Activated CD4-positive, CD25-positive, alpha-beta regulatory T cell treated with anti-CD3 and anti-CD28 coated beads, Interleukin-2, amount 50 U/mL, for 16 hours (primary cell): Measurements from ENCODE around the gene CDR2.

Experiments used
- DNase-seq: peaks from one replicate; pipeline ENCODE4 v3.0.0-alpha.2; 2020; ENCODE audit warnings: low read depth, low spot score

CDR2 gene

GRCh38 chr16:22324787-22325597 lies 49.4 kb downstream of the CDR2 start:
- DNase-seq = no peak

DNA sequence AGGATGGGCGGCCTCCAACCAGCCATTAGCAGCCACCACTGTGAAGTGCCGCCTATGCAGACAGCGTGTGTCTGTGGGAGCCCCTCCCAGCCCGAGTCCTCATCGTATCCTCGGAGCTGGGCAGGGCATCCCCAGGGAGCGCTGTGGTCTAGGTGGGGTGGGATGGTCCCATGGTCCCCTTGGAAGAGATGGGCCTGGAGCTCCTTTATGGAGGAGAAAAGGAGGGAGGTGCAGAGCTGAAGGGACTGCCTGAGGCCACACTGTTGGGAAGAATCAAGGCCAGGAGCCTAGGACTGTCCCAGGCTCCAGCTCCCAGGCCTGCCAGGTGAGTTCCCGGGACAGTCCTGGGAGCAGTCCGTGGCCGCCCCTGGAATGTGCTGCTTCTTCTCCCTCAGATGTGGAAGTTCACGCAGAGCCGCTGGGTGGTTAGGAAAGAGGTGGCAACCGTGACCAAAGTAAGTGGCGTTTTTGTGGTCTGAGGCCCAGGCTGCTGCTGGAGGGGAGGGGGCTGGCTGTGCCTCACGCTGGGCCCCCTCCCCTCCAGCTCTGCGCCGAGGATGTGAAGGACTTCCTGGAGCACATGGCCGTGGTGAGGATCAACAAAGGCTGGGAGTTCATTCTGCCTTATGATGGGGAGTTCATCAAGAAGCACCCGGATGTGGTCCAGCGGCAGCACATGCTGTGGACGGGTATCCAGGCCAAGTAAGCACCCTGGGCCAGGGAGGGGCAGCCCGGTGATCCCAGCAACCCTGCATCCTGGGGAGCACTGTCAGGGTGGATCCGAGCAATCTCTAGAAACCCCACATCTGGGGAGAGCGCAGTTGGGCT lies 50.2 kb downstream of the CDR2 start:
- no peak for DNase-seq

DNA sequence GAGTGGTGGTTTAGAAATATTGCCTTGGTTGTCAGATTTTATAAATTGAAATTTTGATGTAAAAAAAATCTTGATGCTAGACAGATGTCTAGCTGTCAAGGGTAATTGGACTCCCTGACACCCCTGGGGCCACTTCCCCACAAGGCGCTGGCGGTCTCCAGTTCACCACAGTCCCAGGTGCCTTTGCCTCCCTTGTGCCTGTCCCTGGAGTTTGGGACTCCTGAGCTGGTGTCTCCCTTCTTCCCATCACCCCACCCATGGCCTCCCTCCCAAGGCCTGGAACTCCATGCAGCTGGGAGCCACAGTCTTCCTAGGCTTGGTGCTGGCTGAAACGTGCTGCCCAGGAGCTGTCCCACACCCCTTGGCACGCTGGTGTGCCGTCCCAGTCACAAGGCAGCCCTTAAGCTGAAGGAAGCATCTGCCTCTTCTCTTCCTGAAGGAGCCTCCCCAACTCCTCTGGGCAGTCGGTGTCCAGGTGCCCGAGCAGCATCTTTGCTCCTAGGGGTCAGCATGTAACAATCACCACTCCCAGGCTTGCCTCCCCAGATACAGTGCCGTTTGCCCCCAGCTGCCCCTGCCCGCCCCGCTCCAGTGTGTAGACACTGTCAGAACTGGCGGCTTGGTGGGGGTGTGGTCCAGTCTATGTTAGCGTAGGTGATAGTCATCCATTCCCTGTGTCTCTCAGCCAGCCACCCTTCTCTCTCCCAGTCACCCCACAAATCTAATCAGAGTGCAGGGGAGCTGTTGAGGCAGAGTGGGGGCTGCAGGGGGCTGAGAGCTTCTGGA lies 51.1 kb downstream of the CDR2 start:
- no peak for DNase-seq

GRCh38 chr16:22322741-22323140 lies 51.7 kb downstream of the CDR2 start:
- DNase-seq = no peak

DNA sequence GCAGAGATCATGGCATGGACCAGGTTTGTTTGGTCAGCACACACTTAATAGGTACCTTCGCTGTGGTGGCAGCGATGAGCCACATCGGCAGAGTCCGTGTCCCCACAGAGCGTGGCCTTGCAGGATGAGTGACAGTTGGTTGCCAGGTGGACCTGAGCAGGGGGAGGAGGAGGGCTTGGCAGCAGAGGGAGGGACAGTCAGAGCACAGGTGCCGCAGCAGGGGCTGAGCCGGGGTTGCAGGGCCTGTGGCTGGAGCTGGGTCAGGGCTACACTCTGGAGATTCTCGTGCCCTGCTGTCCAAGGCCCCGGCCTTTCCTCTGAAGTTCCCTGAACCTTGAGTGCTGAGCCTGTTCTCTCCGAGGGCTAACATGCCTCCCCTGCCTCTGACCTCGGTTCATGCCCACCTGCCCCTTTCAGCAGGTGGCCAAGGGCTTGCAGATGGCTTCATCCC lies 52.4 kb downstream of the CDR2 start:
- DNase-seq = no peak

DNA sequence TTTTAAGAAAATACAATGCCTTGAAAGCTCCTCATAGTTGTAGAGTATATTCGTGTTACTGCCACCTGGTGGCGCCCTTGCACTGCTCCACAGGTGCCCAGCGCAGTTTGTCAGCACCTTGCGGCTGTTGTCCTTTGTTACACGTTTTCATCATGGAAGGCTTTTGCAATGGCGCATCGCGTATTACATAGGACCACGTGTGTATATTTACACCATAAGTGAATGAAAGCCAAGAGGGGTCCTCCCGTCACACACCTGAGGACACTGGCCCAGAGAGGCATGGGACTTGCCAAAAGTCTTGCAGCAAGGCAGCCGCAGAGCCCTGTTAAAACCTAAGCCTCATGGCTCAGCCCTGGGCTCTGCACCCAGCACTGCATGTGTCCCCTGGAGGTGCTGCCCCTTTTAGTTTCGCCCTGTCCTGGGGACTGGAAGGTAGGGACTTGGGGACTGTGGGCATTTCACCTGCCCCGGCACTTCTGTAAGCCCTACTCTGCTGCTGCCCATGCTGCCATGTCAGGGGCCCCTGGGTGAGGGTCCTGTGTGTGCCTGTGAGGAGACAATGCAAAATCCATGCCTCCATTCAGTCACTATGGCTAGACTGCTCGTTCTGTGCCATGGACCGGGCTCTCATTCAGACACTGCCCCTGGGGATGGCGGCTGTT lies 52.9 kb downstream of the CDR2 start:
- DNase-seq = peak; percentile 44

DNA sequence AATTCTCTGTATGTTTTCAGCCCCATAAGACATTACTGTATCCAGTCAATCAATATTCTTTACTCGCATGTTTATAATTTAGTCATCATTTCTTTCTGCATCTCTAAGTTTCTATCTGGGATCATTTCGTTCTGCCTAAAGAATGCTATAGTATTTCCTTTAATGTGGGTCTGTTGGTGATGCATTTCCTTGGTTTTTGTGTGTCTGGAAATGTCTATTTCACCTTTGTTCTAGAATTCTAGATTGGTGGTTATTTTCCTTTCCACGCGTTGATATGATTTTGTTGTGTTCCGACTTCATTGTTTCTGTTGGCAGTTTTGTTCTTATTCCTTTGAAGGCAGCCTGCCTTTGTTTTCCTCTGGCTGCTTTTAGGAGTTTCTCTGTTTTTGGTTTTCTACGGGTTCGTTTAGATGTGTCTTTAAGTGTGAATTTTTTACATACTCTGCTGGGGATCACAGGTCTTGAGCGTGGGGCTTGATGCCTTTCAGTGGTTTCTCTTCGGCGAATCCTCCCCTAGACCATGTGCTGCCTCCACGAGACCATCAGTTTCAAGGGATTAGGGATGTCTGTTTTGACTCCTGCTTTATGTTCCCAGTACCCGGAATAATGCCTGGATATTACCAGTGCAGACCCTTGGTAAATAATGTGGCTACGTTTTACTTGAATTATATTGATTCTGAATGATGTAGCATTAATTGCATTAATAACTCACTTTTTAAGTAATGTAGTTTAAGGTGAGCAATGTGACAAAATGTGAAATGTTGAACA lies 53.7 kb downstream of the CDR2 start:
- no peak for DNase-seq

- DNase-seq = peak; percentile 26
These were observed 55.6 kb downstream of the CDR2 start for GRCh38 chr16:22318690-22319358.

- DNase-seq = no peak
These were observed 56.8 kb downstream of the CDR2 start for GRCh38 chr16:22317625-22318024.

- DNase-seq = no peak
These were observed 57.4 kb downstream of the CDR2 start for GRCh38 chr16:22317001-22317530.

- DNase-seq = no peak
These were observed 58.0 kb downstream of the CDR2 start for GRCh38 chr16:22316411-22316811.

DNA sequence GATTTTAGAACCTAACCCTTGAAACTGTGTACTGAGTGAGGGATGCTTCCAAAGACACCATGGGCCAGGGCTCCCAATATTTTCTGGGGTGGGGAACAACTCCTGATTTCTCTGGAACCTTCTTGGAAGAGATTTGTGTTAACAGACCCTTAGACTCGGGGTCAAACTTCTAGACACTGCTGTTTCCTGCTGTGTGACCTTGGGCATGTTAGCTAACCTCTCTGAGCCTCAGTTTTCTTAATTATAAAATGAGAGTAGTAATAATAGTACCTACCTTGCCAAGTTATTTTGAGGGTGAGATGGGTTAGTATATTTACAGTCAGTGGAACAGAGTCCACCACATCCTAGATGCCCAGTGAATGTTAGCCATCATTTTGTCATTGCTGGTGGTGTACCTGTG lies 58.4 kb downstream of the CDR2 start:
- DNase-seq = no peak

DNA sequence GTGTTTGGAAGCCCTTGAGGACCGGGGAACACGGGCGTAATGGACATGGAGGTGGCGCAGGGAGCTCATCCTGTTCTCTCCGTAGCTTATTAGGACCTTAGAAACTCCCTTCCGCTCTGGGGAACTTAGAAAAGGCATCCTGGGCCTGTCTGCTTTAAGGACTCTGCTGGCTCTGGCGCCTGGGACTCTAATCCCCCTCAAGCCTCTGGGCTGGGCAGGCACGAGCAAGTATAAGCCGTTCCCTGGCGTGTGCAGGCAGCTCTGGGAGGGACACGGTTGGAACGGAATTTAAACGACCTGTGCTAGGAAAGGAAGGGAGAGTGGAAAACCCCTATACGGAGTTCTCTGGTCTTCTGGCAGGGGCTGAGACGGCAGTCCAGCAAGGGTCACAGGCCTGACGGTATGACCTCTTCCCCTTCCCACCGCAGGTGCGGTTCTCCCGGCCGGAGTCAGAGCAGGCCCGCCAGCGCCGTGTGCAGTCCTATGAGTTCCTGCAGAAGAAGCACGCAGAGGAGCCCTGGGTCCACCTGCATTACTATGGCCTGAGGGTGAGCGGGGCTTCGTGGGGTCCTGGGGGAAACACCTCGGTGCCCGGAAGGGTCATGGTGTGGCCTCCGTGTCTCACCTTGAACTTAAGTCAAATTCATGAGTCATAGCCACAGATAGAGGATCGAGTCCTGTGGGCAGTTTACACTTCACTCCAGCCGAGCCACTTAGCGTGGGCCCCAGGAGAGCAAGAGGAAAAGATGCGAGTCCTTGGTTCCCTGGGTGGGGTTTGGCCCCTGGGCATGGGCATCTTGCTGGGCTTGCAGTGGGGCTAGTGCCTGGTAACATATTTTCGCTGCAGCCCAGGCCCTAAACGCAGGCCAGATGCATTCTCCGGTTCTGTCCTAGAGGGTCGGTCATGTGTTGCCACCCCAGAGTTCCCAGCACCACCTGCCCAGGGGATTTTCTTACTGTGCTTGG lies 59.5 kb downstream of the CDR2 start:
- DNase-seq = no peak

- DNase-seq = no peak
These were observed 60.4 kb downstream of the CDR2 start for GRCh38 chr16:22313876-22314470.

GRCh38 chr16:22312897-22313781 lies 61.3 kb downstream of the CDR2 start:
- no peak for DNase-seq

- DNase-seq = no peak
These were observed 62.9 kb downstream of the CDR2 start for GRCh38 chr16:22311520-22311919.

DNA sequence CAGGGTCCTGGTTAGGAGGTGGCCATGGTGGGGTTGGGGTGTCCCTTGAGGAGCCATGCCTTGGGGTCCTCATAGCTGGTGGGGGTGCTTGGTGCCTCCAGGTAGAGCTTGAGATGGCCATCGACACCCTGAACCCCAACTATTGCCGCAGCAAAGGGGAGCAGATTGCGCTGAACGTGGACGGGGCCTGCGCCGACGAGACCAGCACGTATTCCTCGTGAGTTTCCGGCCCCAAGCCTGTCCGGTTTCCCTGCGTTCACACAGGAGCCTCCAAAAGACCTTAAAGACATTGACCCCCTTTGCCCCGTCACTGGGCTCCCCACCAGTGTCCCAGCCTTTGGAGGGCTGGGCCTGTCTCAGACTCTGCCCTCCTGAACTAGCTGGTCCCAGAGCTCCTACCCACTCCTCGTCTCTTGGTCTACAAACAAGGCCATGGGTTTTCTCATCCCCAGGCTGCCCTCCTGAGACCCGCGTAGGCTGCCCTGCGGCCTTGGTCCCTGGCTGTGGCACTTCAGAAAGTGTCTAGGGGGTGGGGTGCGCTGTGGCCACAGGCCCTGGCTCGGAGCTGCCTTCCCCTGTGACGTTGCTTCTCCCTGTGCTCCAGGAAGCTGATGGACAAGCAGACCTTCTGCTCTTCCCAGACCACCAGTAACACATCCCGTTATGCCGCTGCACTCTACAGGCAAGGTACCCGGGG lies 65.4 kb downstream of the CDR2 start:
- DNase-seq = no peak
